ENCODE data around the gene CASKIN2.

The CASKIN2 gene

DNA sequence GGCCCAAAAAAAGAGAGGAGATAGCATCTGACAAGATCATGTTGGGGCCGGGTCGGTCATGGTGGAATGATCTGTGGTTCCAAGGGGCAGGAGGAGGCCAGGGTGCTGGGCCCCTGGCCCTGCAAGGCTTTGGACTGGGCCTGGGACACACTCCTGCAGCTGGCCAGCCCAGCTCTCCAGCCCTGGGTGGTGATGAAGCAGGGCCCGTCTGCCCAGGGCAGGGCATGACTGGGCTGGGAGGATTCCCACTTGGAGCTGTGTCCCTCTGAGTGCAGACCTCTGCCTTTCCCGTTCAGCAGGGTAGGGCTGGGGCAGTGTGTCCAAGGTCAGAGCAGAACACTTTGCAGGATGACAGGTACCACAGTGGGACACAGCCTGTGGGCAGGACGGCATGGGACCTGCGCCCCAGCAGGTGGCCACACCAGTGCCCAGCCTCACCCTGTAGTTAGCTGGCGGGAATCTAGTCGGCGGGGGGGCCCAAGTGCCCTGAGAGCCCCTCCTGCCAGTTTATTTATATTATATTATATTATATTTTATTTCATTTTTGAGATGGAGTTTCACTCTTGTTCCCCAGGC, 44.7 kb upstream of the CASKIN2 start:
- TF ChIP-seq CTCF (conservative IDR thresholded peaks at IDR 0.05; ENCODE audit: low read depth, low read length) = no peak

DNA sequence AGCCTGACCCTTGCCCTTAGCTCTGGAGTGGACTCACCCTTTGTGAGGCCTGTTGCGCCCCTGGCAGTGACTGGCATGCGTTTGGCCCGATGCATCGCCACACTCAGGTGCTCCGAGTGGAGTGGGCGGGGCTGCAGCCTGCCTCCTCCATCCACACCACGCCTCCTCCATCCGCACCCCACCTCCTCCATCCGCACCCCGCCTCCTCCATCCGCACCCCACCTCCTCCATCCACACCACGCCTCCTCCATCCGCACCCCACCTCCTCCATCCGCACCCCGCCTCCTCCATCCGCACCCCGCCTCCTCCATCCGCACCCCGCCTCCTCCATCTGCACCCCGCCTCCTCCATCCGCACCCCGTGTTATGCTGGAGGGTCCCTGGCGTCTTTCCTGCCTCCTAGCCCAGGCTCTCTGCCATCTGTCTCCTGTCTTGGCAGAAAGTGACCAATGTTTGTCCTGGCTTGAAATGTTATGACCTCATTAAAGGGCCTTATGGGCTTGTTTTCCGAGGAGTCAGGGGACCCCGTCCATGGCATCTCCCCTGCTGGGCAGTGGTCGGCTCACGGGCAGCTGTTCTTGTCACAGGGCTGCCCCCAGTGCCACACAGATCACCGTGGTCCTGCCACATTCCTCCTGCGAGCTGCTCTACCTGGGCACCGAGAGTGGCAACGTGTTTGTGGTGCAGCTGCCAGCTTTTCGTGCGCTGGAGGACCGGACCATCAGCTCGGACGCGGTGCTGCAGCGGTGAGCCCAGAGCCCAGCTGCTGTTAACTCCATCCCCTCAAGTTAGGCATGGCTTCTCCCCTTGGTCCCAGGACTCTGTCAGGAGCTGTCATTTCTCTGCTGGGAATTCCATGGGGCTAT, 43.6 kb upstream of the CASKIN2 start:
- DNase-seq (ENCODE audit: low read depth) = no peak
- TF ChIP-seq CTCF (conservative IDR thresholded peaks at IDR 0.05; ENCODE audit: low read depth, low read length) = no peak
- no peak overlapping the region for H3K4me3 ChIP-seq (ENCODE audit: low read depth, low read length)

More for the DNA sequence above, 44.7 kb upstream of the CASKIN2 start:
- no peak for DNase-seq (ENCODE audit: low read depth)
- H3K4me3 ChIP-seq (ENCODE audit: low read depth, low read length) = no peak overlapping the region

DNA sequence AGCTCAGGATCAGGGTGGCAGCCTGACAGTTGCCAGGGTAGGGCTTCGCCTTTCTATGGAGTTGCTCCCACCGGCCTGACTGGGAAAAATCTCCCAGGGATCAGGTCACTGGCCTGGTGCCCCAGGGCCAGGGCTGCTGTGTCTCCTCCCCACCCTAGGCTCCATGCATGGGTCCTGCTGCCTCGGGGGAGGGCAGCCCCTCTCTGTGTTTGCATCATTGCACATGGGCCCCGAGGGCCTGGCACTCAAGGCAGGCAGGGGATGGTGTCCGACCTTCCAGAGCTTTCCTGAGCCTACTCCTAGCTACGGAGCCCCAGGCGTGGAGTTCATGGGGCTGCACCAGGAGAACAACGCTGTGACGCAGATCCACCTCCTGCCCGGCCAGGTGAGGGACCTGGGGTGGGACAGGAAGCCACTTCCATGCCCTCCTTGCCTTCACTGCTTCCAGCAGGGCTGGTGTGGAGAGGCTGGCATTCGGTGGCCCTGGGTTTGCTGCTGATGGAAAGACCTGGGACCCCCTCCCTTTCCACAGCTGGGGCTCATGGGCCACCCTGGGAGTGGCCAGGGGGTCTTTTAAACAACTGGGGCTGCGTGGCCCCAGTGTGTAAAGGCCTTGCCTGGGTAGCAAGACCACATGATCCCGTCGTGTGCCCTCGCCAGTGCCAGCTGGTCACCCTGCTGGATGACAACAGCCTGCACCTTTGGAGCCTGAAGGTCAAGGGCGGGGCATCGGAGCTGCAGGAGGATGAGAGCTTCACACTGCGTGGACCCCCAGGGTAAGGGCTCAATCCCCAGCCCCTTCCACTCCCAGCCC, 42.7 kb upstream of the CASKIN2 start:
- TF ChIP-seq CTCF (conservative IDR thresholded peaks at IDR 0.05; ENCODE audit: low read depth, low read length) = no peak

GRCh38 chr17:75557075-75557851, 41.9 kb upstream of the CASKIN2 start:
- peak; percentile 33 for DNase-seq (ENCODE audit: low read depth)
- no peak overlapping the region for H3K4me3 ChIP-seq (ENCODE audit: low read depth, low read length)
- TF ChIP-seq CTCF (conservative IDR thresholded peaks at IDR 0.05; ENCODE audit: low read depth, low read length) = no peak

More for the DNA sequence above, 42.7 kb upstream of the CASKIN2 start:
- DNase-seq (ENCODE audit: low read depth) = no peak
- H3K4me3 ChIP-seq (ENCODE audit: low read depth, low read length) = no peak overlapping the region

GRCh38 chr17:75555679-75556153, 40.4 kb upstream of the CASKIN2 start:
- no peak overlapping the region for H3K4me3 ChIP-seq (ENCODE audit: low read depth, low read length)
- TF ChIP-seq CTCF (conservative IDR thresholded peaks at IDR 0.05; ENCODE audit: low read depth, low read length) = no peak

More at GRCh38 chr17:75555679-75556153, 40.4 kb upstream of the CASKIN2 start:
- DNase-seq (ENCODE audit: low read depth) = no peak

Data from choroid plexus epithelial cell (primary cell).